Left lobe of liver (tissue), 2 donors: ENCODE measurements around the gene KIF6. TPM values are rescaled to one million over a fixed set of nuclear protein-coding genes. Genes with fewer than 3 reads are reported as not detected.
"Not testable (repeated sequence)": the region's sequence is repeated elsewhere in the genome, so short reads cannot be mapped to it uniquely, and the experiment has no call there.

ENCODE experiments used
- ATAC-seq: fragments of 200-7000 bp; cut with Tn5 transposase; one replicate; pipeline ENCODE4 v1.9.1; 2020; ENCODE audit warnings: mild to moderate bottlenecking, moderate library complexity
- DNase-seq: peaks from one replicate; pipeline ENCODE4 v3.0.0-alpha.2; 2020; ENCODE audit warnings: low spot score
- total RNA-seq: library from RNA; stranded (reverse); gene quantifications from one replicate; pipeline ENCODE4 v1.2.1, GENCODE V29; 2021
- donor health status: DM: no; HTN: no; CAD: no; lungs with moderate emphysema.
- donor health status: DM: no; HTN: yes; CAD: no.

Gene KIF6
- total RNA-seq, 1 donor from 2014 or later: 0.05 TPM

DNA sequence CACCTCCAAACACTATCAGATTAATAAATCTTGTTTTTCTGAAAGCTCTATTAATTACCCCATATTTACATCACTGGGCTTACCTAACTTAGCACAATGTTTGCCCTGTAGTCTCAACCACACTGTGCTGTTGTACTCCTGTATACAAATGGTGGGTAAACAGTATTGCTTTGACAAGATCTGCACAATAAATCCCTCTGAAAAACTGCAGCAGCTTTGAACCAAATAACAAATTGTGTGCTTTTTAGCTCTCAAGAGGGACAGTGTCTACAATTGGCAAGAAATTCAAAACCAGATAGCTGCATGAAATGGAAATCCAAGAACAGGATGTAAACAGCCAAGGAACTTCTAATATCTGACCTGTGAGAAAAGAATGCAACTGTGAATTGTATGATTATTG lies 10.4 kb downstream of the KIF6 start:
- DNase-seq (no peak), ATAC-seq (no peak)

- ATAC-seq (peak; percentile 85), DNase-seq (peak; percentile 47)
Observed at GRCh38 chr6:39707962-39708683, 17.1 kb downstream of the KIF6 start.

DNA sequence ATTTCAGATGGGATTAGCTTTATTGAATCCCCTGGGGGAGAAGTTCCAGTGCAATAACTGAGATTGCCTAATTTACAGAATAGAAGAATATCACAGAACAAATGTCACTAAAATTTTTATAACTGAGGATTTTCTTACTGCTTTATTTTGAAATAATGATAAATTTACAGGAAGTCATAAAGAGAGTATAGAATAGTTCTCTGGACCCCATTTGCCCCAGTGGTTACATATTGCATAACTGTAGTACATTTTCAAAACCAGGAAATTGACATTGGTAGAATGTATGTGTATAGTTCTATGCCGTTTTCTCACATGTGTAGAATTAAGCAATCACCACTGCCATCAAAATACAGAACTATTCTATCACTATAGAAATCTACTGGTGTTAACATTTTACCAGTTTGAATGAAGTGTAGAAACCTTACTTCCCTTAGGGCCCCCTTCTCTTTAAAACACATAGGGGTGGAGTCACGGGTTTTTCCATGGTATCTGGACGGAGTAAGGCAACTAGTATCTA lies 18.3 kb downstream of the KIF6 start:
- ATAC-seq (no peak), DNase-seq (no peak)

GRCh38 chr6:39702265-39702664 lies 22.9 kb downstream of the KIF6 start:
- no peak for DNase-seq
- ATAC-seq: no peak

DNA sequence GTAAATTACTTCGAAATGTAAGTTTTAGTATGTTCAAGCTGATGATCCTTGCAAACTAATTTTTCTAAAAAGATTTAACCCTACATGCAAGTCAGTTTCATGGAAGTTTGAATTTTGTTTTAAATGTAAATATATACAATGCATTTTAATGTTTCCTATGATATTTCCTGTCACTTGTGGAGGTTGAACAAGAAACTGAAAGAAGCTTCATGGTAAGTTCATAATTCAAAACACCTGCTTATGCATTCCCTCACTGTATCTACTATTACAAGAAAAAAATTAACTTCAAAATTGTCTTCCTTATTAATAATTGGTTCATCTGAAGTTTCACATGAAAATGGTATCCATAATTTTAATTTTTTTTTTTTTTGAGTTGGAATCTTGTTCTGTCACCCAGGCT lies 24.8 kb downstream of the KIF6 start:
- ATAC-seq (no peak), DNase-seq (no peak)

GRCh38 chr6:39698789-39699188 lies 26.4 kb downstream of the KIF6 start:
- DNase-seq (no peak), ATAC-seq (no peak)

DNA sequence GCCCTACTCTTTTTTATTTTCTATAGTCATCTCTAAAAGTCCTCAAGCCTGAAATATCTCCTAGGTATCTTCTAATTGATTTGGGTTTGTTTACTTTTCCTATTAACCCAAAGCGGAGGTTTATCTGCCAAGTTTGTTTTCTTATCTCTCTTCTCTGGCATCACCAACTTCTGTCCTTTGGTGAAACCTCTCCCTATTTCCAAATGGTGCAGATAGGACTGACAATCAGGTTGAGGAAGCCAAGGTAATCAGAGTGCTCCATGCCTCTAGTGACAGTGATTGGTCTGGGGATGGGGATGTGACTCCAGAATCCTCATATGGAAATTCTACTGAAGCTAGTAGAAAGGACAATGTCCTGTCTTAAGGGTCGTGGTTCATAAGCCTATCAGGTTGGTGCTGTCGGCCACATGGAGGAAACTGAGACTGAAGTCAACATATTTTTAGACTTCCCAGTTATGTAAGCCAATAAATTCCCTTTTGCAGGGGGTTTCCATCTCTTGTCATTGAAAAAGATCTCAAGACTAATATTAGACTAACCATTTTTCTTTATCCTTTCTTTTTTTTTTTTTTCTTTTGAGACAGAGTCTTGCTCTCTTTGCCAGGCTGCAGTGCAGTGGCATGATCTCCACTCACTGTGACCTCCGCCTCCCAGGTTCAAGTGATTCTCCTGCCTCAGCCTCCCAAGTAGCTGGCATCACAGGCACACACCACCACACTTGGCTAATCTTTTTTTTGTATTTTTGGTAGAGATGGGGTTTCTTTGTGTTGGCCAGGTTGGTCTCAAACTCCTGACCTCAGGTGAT lies 28.0 kb downstream of the KIF6 start:
- no peak for DNase-seq
- peak; percentile 65 for ATAC-seq

- ATAC-seq: no peak
- no peak for DNase-seq
Observed at GRCh38 chr6:39695447-39695846, 29.8 kb downstream of the KIF6 start.

DNA sequence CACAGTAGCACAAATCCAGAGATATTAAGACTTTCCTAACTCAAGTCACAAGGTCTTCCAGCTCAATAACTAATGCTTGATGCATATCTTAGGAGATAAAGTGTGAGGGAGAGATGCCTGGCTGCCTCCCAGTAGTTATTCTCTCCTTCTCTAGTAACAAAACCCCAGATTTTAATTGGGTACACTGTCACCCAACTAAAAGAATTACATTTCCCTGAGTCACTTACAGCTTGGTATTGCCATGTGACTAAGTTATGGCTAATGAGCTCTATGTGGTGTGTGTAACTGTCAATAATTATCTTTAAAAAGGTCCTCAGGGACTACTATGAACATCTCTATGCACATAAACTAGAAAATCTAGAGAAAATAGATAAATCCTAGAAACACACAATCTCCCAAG lies 32.0 kb downstream of the KIF6 start:
- no peak for ATAC-seq

GRCh38 chr6:39688494-39688893 lies 36.7 kb downstream of the KIF6 start:
- no peak for DNase-seq
- ATAC-seq: no peak

More for the DNA sequence above, 32.0 kb downstream of the KIF6 start:
- no peak for DNase-seq

GRCh38 chr6:39686976-39687375 lies 38.2 kb downstream of the KIF6 start:
- DNase-seq: no peak
- ATAC-seq: no peak

DNA sequence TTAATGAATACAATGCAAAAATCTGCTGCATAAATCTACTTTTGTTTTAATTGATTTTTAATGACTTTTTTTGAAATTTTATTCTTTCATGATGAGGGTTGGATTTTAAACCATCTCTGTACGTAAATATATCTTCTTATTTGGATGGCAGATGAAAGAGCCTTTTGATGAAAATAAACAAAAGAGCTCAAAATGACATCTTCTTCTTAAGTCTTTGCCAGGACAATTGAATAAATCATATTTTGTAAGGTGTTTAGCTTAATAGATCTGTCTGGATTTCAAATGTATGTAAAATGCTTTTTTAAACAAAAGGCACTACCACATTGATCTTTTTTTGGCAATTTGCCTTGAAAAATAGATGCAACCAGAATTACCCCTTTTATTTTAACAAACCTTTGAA lies 39.3 kb downstream of the KIF6 start:
- ATAC-seq: no peak
- DNase-seq: no peak

DNA sequence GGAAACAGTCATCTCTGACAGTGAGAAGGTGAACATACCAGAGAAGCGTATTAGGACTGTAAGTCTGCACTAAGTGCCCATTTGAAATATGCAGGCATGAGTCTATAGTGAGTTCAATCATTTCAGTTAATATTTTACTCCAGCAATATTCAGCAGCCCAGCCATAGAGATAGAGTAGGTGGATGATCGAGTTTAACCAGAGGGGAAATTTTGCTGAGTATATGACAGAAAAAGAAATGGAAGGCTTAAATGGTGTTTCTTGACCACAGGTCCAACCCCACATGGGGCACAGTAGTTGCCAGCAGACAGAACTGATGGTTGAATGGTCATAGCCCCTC lies 39.8 kb downstream of the KIF6 start:
- DNase-seq (no peak), ATAC-seq (no peak)

DNA sequence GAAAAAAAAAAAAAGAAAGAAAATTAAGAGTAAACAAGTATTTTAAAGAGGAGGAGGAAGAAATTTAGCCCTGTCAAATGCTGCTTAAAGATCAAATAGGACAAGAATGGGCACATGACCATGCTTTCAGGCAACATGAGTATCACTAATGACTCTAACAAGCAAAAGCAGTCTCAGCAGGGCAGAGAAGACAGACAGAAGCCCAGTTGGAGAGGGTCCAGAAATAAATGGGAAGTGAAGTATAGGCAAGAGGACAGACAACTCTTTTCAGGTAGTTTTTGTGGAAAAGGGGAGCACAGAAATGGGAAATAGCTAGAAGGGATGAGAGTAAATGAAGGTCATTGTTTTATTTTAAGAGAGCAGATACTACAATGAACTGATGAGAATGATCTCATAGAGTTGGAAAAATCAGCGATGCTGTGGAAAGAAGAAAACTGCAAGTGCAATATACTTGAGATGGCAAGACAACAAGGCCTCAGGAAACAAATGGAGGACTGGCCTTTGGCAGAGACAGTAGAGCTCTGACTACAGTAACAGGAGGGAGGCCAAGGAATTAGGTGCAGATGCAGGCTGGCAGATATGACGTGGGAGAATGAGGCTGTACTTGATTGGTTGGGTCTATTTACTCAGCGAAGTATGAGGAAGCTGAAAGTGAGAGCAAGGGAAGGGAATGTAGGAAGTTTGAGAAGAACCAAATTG lies 40.3 kb downstream of the KIF6 start:
- no peak for ATAC-seq

DNA sequence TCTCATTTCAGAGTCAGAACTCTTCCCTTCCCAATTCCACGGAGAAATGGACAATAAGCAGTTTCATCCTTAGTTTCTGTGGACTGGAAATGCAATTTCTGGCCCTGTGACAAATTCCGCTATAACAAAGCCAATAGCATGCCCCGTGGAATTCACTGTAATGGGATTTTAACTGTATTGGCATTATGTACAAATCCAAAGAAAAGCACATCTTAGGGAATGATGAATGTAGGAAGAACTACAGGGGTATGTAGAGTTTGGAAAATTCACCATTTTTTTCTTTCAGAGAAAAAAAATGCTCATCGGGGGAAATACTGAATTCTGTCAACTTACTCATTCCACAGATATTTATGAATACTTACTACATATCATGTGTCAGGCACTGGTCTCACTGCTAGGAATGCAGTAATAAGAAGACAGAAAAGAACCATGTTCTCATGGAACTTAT lies 43.5 kb downstream of the KIF6 start:
- no peak for DNase-seq
- no peak for ATAC-seq

More for the DNA sequence above, 40.3 kb downstream of the KIF6 start:
- no peak for DNase-seq

- no peak for DNase-seq
Observed at GRCh38 chr6:39678914-39679313, 46.3 kb downstream of the KIF6 start.

DNA sequence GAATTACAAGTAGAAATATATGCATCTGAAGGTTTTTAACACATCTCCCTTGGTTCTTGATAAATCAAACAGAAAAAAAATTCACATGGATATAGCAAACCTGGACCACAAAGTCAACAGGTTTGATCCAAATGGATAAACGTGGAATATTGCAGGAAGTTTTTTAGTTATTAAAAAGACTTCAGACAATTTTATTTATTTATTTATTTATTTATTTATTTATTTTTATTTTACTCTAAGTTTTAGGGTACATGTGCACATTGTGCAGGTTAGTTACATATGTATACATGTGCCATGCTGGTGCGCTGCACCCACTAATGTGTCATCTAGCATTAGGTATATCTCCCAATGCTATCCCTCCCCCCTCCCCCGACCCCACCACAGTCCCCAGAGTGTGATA lies 47.9 kb downstream of the KIF6 start:
- ATAC-seq: not testable (repeated sequence)

More at GRCh38 chr6:39678914-39679313, 46.3 kb downstream of the KIF6 start:
- ATAC-seq: no peak

GRCh38 chr6:39670519-39670918 lies 54.7 kb downstream of the KIF6 start:
- DNase-seq: no peak
- ATAC-seq: no peak

More for the DNA sequence above, 47.9 kb downstream of the KIF6 start:
- not testable (repeated sequence) for DNase-seq

GRCh38 chr6:39669973-39670342 lies 55.2 kb downstream of the KIF6 start:
- no peak for ATAC-seq
- DNase-seq: no peak

GRCh38 chr6:39669207-39669972 lies 55.8 kb downstream of the KIF6 start:
- ATAC-seq (no peak), DNase-seq (no peak)
